ENCODE results near the gene TBPL2.
A peak's percentile ranks its signal among the peaks of the same experiment; 100 is the strongest.
"Not testable (repeated sequence)": the region's sequence is repeated elsewhere in the genome, so short reads cannot be mapped to it uniquely, and the experiment has no call there.

Gene TBPL2

DNA sequence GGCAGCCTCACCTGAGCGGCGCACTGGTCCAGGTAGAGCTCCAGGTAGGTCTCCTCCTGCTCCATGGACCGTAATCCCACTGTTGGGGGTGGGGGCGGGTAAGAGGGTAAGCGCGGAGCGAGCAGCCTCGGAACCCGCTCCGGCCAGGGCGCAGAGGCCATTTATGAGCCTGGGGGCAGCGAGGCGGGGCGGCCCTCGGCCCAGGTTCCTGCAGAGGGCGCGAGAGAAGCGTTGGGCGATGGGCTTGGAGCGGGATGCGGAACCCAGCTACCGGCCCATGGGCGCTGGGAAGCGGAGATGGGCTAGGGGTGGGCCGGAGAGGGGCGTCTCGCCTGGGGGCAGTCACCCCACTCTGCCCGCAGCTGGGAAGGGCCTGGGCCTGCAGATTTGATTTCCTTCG lies at the start of gene TBPL2:
TSS of gene TBPL2 (minus strand) at position 232 of the 400 bp plus-strand sequence. CDS start at position 65, 167 bp downstream.
- DNase-seq = no peak

DNA sequence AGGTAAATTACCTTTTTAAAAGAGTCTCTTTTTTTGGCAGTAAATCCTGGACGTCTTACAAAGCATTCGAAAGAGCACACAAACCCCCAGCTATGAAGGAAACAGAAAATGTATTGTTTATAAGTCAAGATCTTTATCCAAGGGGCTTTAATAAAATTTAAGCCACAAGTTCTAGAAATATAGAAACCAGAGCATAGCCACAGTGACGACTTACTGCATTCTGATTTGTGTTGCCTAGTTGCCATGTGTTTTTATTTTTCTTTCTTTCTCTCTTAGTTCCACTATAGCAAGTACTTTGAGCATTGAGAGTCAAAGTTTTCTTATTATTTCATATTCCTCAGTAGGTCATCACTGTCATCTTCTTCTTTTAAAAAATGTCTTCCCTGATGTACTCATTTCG lies 47.8 kb upstream of the TBPL2 start:
- DNase-seq = no peak

DNA sequence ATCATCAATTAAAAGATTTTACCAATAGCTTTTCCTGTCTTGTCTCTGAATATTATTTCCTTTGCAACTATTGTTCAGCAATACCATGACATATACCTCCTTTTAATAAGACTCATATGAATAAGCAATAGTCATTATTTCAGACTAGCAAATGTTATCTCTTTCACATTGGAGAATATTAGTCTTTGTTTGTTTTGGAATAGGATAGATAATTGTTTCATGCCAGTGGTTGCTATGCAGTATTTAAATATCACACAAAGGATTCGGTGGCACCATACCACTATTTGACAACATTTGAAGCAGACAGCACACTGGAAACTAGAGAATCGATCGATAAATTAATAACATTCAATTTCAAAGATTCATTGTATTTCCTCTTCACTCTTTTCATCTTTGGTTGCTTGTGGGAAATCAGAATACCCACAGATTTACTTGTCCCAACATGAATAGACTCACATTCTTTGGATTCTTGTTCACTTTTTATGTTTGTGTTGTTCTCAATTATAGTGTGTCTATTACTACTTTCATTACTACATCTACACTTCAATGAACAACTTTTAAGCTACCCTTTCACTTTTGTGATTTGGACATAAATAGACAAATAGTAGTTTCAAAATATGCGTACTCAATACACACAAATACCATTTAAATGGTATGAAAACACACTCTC lies 42.7 kb upstream of the TBPL2 start:
- DNase-seq = no peak

DNA sequence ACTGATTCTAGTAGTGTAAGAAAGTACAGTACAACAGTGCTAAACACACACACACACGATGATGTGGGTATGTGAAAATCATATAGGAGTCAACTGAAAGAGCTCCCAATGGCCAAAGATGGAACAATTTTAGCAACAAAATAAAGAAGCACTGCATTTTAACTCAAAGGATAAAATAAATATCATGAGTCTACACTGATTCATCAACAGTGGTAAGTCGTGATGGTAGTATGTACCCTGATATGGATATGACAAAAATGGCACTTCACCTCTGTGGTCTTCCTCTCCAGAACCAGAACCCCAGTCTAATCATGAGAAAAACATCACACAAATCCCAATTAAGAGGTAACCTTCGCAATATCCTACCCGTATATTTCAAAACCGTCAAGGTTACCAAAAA lies 41.4 kb upstream of the TBPL2 start:
- no peak for DNase-seq

DNA sequence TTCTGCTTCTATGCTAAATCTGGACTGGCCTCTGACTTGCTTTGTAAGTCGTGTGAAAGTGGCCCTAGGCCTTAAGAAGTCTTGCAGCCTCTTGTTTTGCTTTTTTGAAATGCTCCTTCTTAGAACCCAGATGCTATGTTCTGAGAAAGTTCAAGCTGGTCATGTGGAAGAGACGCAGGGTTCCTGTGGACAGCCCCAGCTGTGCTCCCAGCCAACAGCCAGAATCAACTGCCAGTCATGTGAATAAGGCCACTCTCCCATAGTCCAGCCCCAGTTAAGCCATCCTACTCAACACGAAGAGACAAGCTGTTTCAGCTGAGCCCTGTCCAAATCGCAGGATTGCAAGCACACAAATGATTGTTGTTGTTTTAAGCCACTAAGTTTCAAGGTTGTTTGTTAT lies 37.3 kb upstream of the TBPL2 start:
- no peak for DNase-seq

DNA sequence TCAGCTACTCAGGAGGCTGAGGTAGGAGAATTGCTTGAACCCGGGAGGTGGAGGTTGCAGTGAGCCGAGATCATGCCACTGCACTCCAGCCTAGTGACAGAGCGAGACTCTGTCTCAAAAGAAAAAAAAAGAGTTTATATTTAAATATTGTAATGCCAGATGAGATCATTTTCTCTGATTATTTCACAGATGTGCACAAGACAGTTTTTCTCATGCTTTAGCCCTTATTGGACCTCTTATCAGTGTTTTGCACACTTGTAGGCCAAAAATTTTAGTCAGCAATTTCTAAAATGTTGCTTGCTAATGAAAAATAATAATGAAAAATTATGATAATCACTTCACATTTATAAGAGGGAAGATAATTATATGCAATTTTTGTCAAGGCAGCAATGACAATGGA lies 36.0 kb upstream of the TBPL2 start:
- DNase-seq = not testable (repeated sequence)

DNA sequence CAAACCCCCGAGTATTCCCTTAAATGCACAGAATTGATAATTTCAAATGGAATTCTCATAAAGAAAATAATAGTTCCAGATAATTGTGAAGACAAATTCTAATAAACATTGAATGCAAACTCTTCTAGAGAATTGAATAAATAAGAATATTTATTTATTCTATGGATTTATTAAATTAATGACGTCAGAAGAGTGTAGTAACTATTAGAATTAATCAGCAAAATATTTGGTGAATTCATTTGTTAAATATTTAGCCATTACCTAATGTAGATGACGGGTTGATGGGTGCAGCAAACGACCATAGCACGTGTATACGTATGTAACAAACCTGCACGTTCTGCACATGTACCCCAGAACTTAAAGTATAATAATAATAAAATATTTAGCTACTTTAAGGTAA lies 33.4 kb upstream of the TBPL2 start:
- DNase-seq = no peak

DNA sequence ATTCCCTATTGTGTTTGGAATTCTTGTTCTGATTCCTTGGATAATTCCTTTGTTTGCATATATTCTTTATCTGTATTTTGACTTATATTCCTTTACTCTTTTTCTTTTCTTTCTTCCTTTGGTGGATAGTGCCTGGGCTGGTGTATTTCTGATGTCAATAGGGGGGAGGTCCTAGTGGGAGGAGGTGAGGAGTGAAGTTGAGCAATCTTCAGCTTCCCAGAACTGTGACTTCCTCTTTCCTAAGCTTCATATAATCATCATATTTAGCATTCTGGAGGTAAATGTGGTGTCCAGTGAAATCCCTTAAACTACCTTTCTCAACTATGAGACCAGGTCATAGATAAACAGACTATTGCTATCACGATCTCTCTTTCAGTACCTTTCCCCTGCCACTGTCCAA lies 29.6 kb upstream of the TBPL2 start:
- DNase-seq = no peak

DNA sequence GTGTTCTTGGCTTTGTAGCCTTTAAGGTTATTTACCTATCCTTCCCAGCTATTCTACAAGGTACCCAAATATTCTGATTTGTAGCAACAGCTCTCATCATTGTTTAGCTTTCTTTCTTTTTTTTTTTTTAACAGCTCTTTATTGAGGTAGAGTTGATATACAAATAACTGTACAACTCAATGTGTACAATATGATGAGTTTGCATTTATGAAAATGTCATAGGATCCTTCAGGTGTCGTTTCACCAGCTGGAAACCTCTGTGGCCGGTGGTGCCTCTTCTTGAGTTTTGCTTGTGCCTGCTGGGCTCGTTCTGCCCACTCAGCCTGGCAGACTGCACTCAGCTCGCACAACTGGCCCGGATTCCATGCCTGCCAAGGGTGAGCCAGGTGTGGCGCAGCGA lies 26.9 kb upstream of the TBPL2 start:
- DNase-seq = no peak

DNA sequence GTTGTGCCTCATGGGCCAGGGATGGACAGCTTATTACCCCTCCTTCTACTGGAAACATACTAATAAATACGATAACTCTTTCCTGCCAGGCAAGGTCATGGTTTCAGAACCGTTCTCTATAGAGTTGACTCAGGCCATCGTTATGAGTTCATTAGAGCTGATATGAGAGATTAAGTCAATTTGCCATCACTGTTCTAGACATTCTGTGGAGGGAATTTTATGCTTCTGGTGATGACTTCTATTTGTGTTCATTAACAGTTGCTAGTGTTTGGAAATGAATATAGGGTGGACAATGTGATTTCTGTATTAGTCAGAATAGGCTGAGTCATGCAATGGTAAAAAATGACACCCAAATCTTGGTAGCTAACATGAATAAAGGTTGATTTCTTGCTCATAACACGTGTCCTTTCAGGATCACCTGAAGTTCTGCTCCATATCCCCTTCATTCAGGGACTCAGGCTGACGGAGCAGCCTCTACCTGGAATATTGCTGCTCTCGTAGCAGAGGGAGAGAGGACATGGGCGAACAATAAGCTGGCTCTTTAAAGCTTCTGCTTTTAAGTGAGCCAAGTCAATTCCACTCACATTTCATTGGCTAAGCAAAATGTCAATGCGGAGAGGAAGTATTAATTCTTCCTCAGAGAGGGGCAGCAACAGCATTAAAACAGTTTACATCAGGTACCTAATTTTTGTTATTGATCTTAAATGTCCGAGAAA lies 18.5 kb upstream of the TBPL2 start:
- no peak for DNase-seq

DNA sequence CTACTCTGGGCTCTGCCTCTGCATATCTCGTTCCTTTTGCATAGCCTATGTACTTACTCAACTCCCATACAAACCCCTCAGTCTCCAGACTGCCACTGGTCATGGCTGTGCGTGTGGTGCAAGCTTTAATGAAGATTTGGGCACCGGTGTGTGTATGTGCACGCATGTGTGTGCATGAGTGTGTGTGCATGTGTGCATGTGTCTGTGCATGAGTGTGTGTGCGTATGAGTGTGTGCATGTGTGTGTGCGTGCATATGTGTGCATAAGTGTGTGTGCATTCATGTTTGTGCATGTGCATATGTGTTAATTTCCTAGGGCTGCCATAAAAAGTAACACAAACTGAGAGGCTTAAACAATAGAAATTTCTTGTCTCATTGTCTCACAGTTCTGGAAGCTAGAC lies 17.1 kb upstream of the TBPL2 start:
- DNase-seq = no peak

DNA sequence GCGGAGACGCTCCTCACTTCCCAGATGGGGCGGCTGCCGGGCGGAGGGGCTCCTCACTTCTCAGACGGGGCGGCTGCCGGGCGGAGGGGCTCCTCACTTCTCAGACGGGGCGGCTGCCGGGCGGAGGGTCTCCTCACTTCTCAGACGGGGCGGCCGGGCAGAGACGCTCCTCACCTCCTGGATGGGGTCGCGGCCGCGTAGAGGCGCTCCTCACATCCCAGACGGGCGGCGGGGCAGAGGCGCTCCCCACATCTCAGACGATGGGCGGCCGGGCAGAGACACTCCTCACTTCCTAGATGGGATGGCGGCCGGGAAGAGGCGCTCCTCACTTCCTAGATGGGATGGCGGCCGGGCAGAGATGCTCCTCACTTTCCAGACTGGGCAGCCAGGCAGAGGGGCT lies 16.0 kb upstream of the TBPL2 start:
- DNase-seq = not testable (repeated sequence)

DNA sequence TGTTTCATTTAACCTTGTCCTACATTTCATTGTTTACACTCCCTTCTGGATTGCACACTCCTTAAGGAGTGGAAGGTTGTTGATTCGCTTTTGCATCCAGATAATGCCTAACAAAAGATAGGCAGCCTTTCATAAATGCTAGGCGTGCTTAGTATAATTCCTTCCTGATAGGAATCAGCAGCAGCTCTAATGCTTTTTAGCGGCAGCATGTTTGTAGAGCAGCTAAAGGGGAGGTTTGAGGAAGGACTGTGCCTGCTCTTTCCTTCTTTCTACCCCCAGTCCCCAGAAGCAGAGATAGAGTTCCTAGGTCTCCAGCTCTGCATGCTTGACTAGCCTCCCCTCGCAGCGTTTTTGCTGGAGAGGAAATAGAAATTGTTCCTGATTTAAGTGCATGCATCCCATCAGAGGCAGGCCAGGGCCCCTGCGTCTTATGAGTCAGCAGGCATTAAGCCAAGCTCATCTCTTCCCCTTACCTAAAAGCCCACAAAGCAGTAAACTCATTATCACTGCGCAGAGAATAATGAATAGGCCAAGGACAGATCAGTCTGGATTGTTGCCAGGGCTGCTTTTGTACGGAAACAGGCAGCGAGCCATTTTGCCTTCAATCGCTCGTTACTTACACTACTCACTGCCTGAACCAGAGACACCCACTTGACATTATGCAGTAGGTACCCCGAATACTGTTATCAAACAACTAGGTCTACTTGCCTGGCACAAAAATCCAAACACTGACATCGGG lies 14.0 kb upstream of the TBPL2 start:
- no peak for DNase-seq

DNA sequence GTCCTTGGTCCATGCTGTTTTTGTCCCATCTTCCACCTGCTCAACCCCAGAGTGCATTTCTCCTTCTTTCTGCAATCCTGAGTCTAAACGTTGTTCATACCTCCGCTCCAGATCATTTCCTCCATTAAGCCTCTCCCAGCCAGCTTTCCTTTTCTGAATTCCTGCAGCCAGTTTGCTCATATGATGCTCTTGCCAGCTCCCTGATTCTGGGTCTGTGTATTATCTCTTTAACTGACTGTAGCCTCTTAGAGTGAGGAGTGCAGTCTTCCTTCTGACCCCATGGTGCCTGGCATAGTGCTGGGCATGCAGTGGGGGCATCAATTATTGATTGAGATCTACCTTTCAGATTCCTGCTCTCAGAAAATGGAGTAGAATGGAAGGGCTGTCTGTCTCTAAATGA lies 11.5 kb upstream of the TBPL2 start:
- DNase-seq = no peak

DNA sequence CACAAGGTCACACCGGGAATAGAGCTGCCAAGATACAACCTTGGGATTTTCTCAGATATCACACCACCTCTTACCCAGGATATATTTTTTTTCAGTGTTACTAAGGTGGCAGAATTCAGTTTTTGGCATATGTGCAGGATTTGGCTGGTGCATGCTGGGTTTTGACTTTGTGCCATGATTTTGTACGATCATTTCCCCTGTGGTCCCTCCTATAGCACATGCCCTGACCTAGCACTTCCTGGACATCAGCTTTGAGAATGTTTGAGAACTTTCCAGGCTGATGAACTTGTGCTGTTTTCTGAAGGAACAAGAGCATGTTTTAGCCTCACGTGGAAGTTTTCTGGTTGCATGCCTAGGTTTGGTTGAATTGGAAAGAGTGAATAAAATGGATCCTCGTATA lies 11.0 kb upstream of the TBPL2 start:
- no peak for DNase-seq

DNA sequence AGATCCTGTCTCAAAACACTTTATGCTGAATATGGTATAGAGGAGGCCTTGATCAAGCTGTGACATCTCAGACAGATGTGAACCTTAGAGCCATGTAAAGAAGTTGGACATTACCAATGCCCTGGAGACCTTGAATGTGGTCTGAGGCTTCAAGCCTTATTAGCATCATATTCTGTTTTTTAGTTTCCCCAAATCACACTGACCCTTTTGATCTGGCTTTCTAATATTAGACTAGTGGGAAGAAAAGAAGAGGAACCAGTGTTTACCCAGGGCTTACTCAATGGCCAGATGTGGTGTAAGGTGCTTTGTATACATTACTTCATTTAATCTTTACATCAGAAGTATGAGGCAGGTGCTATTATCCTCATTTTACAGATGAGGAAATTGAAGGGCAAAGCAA lies 10.6 kb upstream of the TBPL2 start:
- no peak for DNase-seq

DNA sequence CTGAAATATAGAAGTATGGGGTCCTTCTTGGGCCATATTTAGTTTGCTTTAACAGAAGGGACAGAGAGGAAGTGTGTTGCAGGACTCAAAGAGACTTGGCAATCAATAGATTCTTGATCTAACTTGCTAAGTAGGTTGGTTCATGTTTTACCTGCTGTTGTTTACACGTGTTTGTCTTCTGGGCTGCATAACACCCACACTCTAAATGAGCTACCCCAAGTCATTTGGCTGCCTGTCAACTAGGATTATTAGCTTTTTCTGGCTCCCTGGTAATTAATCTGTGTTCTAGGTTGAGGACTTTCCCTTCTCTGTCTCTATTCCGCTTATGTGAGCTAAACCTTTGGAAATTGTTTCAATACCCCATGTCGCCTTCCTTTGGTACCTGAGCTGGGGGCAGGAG lies 10.1 kb upstream of the TBPL2 start:
- DNase-seq = no peak

DNA sequence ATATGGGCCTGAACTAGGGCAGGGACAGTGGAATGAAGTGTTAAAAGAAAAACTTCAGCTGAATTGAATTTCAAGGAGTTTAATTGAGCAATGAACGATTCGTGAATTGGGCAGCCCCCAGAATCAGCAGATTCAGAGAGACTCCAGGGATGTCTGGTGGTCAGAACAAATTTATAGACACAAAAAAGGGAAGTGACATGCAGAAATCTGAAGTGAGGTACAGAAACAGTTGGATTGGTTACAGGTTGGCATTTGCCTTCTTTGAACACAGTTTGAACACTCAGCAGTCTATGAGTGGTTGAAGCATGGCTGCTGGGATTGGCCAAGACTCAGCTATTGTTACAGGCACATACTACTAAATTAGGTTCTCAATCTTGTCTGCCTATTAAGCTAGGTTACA lies 9.7 kb upstream of the TBPL2 start:
- DNase-seq = no peak

DNA sequence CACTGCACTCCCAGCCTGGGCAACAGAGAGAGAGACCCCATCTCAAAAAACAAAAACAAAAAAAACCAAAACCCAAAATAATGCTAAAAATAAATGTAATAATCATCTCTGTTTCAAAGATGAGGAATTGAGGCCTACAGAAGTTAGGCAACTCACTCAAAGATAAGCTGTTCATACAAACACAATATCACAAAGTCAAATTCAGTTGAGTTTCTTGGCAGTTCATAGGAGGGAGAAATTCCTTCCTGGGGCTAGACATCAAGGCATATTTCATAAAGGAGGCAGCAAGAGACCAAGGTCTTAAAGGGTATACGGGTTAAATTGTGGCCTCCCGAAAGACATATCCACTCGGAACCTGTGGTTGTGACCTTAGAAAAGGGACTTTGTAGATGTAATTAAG lies 8.7 kb upstream of the TBPL2 start:
- no peak for DNase-seq

DNA sequence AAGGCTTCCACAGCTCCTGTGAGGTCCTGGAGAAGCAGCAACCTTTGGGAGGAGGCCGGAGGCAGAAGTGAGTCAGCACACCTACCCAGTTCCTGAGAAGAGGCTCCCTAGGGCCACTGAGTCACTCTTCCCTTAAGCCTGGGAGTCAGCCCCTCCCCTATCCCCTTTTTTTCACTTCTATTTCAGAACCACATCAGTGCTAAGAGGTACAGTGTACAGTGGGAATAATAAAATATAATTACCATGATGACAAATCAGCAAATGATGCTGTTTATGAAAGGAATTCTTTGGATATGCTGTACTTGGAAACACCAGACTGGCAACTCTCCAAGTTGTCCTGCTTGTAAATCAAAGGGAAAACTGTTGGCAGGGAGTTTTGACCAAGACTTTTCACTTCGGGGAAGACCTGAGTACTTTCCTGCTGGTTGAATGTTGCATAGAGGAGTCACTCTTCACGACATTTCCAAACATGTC lies 7.8 kb upstream of the TBPL2 start:
- no peak for DNase-seq

DNA sequence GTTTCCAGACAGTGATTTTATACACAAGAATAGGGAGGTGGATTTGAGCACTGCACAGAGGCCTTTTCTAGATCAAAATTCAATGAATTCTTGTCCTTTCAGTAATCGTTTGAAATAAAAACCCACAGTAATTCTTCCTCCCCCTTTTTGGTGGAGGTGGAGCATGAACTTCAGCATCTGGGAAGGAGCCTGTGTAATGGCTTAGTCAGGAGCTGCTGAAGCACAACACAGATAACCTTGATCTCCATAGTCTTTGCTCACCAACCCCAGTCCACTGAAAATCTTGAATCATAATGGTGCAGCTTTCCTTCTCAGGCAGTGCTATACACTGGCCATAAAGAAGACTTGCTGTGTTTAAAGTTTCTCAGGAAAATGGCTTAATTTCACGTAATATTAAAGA lies 6.4 kb upstream of the TBPL2 start:
- no peak for DNase-seq

DNA sequence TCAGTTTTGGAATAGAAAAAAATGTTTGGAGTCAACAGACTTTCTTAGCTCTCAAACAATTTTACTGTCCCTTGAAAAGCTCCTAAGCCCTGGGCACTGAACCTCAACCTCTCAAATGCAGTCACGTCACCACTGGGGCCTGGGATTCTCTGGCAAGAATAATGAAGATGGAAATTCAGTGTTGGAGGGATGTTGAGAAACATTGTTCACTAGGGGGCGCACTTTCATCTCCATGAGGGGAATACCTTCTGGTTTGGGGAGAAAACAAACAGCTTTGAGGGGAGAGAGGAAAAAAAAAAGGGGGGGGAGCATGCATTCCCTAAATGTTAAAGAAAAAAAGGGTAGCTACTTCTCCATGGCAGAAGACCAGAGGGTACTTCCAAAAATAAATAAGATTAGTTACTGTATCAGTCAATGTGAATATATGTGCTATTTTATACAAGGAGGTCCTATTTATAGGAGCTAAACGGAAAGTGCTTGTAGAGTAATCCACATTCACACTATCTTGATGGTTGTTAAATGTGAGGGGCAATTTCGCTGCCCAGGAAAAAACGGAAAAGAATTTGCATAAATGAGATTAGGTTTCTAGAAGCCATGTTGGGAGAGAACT lies 5.8 kb upstream of the TBPL2 start:
- peak; percentile 42 for DNase-seq

DNA sequence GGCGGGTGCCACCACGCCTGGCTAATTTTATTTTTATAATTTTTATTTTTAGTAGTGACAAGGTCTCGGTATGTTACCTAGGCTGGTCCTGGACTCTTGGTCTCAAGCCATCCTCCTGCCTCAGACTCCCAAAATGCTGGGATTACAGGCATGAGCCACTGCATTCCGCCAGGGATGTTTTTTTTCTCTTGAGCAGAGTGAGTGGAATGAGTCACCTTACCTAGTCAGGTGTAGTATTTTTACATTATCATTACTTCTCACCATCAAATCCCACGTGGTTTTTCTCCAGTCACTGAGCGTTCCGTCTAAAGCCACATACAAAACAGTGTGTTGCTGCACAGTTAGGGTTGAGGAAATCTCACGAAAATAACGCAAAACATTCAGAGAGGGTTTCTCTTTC lies 870 bp upstream of the TBPL2 start:
- DNase-seq = no peak

All from activated CD4-positive, CD25-positive, alpha-beta regulatory T cell treated with anti-CD3 and anti-CD28 coated beads, Interleukin-2, amount 50 U/mL, for 72 hours (primary cell).